Measurements from ENCODE around the gene ANKRD13C.

ANKRD13C gene

DNA sequence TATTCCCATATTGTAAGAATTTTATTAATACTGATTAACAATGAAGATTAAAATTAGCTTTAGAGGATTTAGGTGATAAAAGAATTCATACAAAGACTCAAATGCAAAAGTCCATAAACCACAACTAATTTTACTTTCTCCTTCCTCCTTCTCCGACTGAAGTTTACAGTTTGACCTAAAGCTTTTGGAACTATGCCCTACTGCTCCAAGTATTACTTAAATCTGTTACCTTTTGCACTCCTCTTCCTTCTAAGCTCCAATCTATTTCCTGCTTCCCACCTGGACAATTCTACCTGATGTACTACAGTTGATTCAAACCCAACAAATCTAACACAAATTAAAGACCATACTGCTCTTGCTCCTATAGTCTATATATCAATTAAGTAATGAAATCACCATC lies 36.3 kb downstream of the ANKRD13C start:
- no peak for DNase-seq (ENCODE audit: low read depth, low spot score)
- TF ChIP-seq ZNF274 (IDR thresholded peaks at IDR 0.05; ENCODE audit: low read depth, low read length) (no peak), YY1 (IDR thresholded peaks at IDR 0.05; ENCODE audit: insufficient read depth, insufficient read length) (no peak), SUZ12 (IDR thresholded peaks at IDR 0.05; ENCODE audit: extremely low read depth, insufficient read depth, insufficient read length) (no peak)
- H3K4me3 ChIP-seq (ENCODE audit: insufficient read length, low read depth): no peak overlapping the region
- no peak overlapping the region for H3K9ac ChIP-seq (ENCODE audit: insufficient read length, low read depth)
- no peaks in the 10 kb centered on the region for H3K27me3 ChIP-seq (ENCODE audit: insufficient read depth, insufficient read length)
- H3K36me3 ChIP-seq (ENCODE audit: insufficient read depth, insufficient read length, low read length): peaks cover 35% of the 10 kb centered on the region
- no peaks in the 10 kb centered on the region for H3K4me1 ChIP-seq (ENCODE audit: insufficient read depth, insufficient read length)
- no peaks in the 10 kb centered on the region for H3K9me3 ChIP-seq (ENCODE audit: insufficient read depth, low read length)

DNA sequence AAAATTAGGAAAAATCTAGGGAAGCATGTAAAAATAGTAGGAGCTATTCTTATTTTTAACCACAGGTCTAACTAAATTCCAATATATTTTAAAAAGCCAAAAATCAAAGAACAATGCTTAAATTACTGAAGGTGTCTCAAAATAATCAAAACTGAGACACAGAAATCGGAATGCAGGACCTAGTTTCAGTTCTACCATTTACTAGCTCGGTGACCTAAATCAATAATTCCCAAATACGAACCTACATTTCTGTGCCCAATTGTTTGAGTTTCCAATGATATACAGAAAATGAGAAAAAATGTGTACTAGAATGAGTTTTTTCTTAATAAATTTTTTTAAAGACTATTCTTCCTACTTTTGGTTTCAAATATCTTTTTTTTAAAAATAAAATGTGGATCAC lies 37.4 kb downstream of the ANKRD13C start:
- TF ChIP-seq YY1 (IDR thresholded peaks at IDR 0.05; ENCODE audit: insufficient read depth, insufficient read length): no peak
- no peak for TF ChIP-seq SUZ12 (IDR thresholded peaks at IDR 0.05; ENCODE audit: extremely low read depth, insufficient read depth, insufficient read length)
- no peak for TF ChIP-seq ZNF274 (IDR thresholded peaks at IDR 0.05; ENCODE audit: low read depth, low read length)
- H3K4me3 ChIP-seq (ENCODE audit: insufficient read length, low read depth): no peak overlapping the region

DNA sequence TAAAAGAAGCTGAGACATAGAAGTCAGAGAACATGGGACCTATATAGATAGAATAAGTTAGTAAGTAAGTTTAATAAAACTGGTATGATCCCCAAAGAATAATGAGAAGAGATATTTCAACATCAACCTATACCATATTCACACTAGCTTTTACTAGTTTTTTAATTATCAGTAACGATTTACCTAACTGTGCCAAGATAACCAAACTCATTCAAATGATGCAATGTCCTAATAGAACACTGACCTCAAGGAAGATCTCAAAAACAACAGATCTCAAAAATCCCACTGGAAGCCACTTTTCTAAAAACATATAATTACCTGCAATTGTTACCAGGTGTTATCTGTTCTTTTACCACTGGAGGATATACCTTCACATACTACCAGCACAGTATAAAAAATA lies 38.7 kb downstream of the ANKRD13C start:
- no peak for DNase-seq (ENCODE audit: low read depth, low spot score)
- Histone ChIP-seq H3K27me3 (ENCODE audit: insufficient read depth, insufficient read length) (no peaks in the 10 kb centered on the region), H3K4me1 (ENCODE audit: insufficient read depth, insufficient read length) (no peaks in the 10 kb centered on the region), H3K36me3 (ENCODE audit: insufficient read depth, insufficient read length, low read length) (peaks cover 25% of the 10 kb centered on the region), H3K4me3 (ENCODE audit: insufficient read length, low read depth) (no peak overlapping the region), H3K9ac (ENCODE audit: insufficient read length, low read depth) (no peak overlapping the region), H3K9me3 (ENCODE audit: insufficient read depth, low read length) (no peaks in the 10 kb centered on the region)
- no peak for TF ChIP-seq ZNF274 (IDR thresholded peaks at IDR 0.05; ENCODE audit: low read depth, low read length)

More for the DNA sequence above, 37.4 kb downstream of the ANKRD13C start:
- Histone ChIP-seq H3K9ac (ENCODE audit: insufficient read length, low read depth) (no peak overlapping the region), H3K9me3 (ENCODE audit: insufficient read depth, low read length) (no peaks in the 10 kb centered on the region), H3K36me3 (ENCODE audit: insufficient read depth, insufficient read length, low read length) (peaks cover 26% of the 10 kb centered on the region), H3K4me1 (ENCODE audit: insufficient read depth, insufficient read length) (no peaks in the 10 kb centered on the region), H3K27me3 (ENCODE audit: insufficient read depth, insufficient read length) (no peaks in the 10 kb centered on the region)
- DNase-seq (ENCODE audit: low read depth, low spot score): no peak

DNA sequence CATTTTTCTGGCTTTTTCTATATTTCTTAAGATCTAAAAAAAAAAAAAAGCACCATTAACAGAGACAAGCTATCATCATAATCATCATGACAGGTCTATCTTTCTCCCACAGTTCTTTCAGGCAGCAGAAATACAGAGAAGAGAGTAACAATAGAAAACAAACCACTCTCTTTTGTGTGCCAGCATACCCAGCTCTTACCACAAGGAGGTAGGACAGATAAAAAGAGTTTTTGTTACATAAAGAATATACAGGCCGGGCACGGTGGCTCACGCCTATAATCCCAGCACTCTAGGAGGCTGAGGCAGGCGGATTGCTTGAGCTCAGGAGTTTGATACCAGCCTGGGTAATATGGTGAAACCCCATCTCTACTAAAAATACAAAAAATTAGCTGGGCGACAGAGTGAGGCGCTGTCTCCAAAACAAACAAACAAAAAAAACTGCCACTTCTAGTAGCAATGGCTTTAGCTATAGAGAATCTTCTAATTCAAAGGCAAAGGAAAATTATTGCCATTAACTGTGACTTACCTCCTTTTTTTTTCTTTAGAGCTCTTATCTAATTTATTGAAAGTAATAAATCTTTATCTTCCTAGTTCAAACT lies 39.7 kb downstream of the ANKRD13C start:
- no peak for TF ChIP-seq YY1 (IDR thresholded peaks at IDR 0.05; ENCODE audit: insufficient read depth, insufficient read length)
- no peak for TF ChIP-seq SUZ12 (IDR thresholded peaks at IDR 0.05; ENCODE audit: extremely low read depth, insufficient read depth, insufficient read length)
- TF ChIP-seq ZNF274 (IDR thresholded peaks at IDR 0.05; ENCODE audit: low read depth, low read length): no peak
- Histone ChIP-seq H3K27me3 (ENCODE audit: insufficient read depth, insufficient read length) (no peaks in the 10 kb centered on the region), H3K4me1 (ENCODE audit: insufficient read depth, insufficient read length) (no peaks in the 10 kb centered on the region), H3K9me3 (ENCODE audit: insufficient read depth, low read length) (no peaks in the 10 kb centered on the region), H3K36me3 (ENCODE audit: insufficient read depth, insufficient read length, low read length) (peaks cover 34% of the 10 kb centered on the region), H3K4me3 (ENCODE audit: insufficient read length, low read depth) (no peak overlapping the region), H3K9ac (ENCODE audit: insufficient read length, low read depth) (no peak overlapping the region)
- no peak for DNase-seq (ENCODE audit: low read depth, low spot score)

DNA sequence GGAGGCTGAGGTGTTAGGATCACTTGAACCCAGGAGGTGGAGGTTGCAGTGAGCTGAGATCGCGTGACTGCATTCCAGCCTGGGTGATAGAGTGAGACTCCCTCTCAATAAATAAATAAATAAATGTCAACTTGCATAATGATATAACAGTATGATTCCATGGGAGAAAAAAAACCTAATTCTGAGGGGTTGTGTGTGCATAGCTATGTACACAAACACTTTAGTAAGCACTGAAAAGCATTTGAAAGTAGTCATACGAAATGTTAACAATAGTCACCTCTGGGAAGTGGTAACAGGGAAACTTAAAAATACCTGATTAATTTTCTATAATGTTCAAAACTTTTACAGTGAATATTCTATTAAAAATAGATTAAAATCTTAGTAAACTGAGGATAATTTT lies 43.2 kb downstream of the ANKRD13C start:
- Histone ChIP-seq H3K9me3 (ENCODE audit: insufficient read depth, low read length) (no peaks in the 10 kb centered on the region), H3K36me3 (ENCODE audit: insufficient read depth, insufficient read length, low read length) (peaks cover 50% of the 10 kb centered on the region), H3K4me3 (ENCODE audit: insufficient read length, low read depth) (no peak overlapping the region), H3K27me3 (ENCODE audit: insufficient read depth, insufficient read length) (no peaks in the 10 kb centered on the region), H3K9ac (ENCODE audit: insufficient read length, low read depth) (no peak overlapping the region), H3K4me1 (ENCODE audit: insufficient read depth, insufficient read length) (no peaks in the 10 kb centered on the region)
- no peak for TF ChIP-seq SUZ12 (IDR thresholded peaks at IDR 0.05; ENCODE audit: extremely low read depth, insufficient read depth, insufficient read length)
- no peak for TF ChIP-seq YY1 (IDR thresholded peaks at IDR 0.05; ENCODE audit: insufficient read depth, insufficient read length)
- DNase-seq (ENCODE audit: low read depth, low spot score): no peak

DNA sequence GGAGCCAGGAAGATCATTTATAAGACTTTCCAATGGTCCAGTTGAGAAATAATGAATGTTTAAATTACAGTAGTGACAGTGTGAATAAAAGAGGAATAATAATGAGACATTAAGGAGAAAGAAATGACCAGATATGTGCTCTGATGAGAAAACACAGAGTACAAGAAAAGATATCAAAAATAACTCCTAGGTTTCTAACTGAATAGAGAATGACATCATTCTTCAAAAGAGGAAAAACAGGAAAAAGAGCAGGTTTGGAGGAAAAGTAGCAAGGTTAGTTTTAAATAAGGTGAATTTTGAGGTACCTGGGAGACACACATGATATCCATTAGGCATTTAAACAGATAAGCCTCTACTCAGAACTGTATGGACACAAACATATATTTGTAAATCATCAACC lies 55.0 kb downstream of the ANKRD13C start:
- H3K4me3 ChIP-seq (ENCODE audit: insufficient read length, low read depth): no peak overlapping the region
- H3K36me3 ChIP-seq (ENCODE audit: insufficient read depth, insufficient read length, low read length): peaks cover 57% of the 10 kb centered on the region
- TF ChIP-seq ZNF274 (IDR thresholded peaks at IDR 0.05; ENCODE audit: low read depth, low read length) (no peak), YY1 (IDR thresholded peaks at IDR 0.05; ENCODE audit: insufficient read depth, insufficient read length) (no peak), SUZ12 (IDR thresholded peaks at IDR 0.05; ENCODE audit: extremely low read depth, insufficient read depth, insufficient read length) (no peak)
- H3K9ac ChIP-seq (ENCODE audit: insufficient read length, low read depth): no peak overlapping the region
- no peaks in the 10 kb centered on the region for H3K27me3 ChIP-seq (ENCODE audit: insufficient read depth, insufficient read length)
- no peaks in the 10 kb centered on the region for H3K9me3 ChIP-seq (ENCODE audit: insufficient read depth, low read length)
- H3K4me1 ChIP-seq (ENCODE audit: insufficient read depth, insufficient read length): no peaks in the 10 kb centered on the region
- DNase-seq (ENCODE audit: low read depth, low spot score): no peak

DNA sequence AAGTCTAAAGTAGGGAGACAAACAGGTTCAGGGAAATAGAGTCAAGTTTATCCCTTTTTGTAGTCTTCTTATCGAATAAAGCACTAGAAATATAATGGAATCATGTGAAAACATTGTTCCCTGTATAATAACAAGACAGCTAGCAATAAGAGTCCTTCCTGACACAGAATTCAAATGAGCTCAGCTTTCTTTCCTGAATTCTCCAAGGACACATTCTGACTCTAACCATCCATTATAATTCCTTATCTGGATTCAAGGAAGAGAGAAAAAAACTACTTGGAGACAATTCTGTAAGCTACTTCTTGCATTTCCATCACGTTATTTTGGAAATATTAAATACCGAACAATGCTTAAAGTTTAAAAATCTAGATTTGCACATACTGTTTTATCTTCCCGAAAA lies 58.8 kb downstream of the ANKRD13C start:
- Histone ChIP-seq H3K27me3 (ENCODE audit: insufficient read depth, insufficient read length) (no peaks in the 10 kb centered on the region), H3K9me3 (ENCODE audit: insufficient read depth, low read length) (no peaks in the 10 kb centered on the region), H3K36me3 (ENCODE audit: insufficient read depth, insufficient read length, low read length) (peaks cover 74% of the 10 kb centered on the region), H3K4me1 (ENCODE audit: insufficient read depth, insufficient read length) (no peaks in the 10 kb centered on the region), H3K4me3 (ENCODE audit: insufficient read length, low read depth) (no peak overlapping the region), H3K9ac (ENCODE audit: insufficient read length, low read depth) (no peak overlapping the region)
- no peak for DNase-seq (ENCODE audit: low read depth, low spot score)
- no peak for TF ChIP-seq ZNF274 (IDR thresholded peaks at IDR 0.05; ENCODE audit: low read depth, low read length)

All from NT2/D1 (cell line).